Erythroblast (primary cell): ENCODE data around the gene YAP1.

ENCODE experiments used
- DNase-seq, 2 experiments: peaks; one replicate each; lab custom pipeline; 2025; lab: John Stamatoyannopoulos, UW
- GATA1 ChIP-seq: IDR thresholded peaks from 2 replicates; pipeline ENCODE4 v1.6.1; 2011; ENCODE audit warnings: low read depth, mild to moderate bottlenecking, control low read depth, low read length, moderate library complexity
- POLR2A ChIP-seq: IDR thresholded peaks from 2 replicates; pipeline ENCODE4 v1.6.1; 2011; ENCODE audit warnings: mild to moderate bottlenecking, low read length

Gene YAP1

DNA sequence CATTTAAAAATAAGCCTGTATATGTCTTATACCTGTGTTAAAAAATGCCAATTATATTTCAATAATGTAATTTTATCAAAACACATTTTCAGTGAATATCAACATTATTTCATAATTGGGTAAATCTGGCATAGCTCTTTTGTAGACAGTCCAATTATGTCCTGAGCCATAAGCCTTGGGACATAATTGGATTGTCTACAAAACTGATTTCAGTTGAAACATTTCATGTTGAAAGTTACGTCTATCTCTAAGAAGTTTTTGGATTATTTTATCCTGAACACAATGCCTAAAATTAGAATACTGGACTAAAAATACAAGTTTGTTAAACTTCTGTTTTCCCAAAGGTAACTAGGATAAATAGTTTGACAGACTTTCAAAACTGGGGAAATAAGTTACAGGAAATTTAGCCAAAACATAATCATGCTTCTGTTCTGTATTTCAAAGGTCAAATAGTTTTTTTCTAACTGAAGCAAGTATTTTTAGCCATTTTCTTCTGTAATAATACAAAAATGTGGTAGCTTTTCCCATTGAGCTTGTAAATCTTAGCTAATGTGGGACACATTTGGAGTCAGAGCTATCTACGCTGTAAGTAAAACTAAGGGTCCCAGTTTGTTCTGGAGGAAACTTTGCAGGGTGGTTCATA, 106.3 kb downstream of the YAP1 start:
- no peak for DNase-seq
- TF ChIP-seq GATA1 (no peak), POLR2A (no peak)

DNA sequence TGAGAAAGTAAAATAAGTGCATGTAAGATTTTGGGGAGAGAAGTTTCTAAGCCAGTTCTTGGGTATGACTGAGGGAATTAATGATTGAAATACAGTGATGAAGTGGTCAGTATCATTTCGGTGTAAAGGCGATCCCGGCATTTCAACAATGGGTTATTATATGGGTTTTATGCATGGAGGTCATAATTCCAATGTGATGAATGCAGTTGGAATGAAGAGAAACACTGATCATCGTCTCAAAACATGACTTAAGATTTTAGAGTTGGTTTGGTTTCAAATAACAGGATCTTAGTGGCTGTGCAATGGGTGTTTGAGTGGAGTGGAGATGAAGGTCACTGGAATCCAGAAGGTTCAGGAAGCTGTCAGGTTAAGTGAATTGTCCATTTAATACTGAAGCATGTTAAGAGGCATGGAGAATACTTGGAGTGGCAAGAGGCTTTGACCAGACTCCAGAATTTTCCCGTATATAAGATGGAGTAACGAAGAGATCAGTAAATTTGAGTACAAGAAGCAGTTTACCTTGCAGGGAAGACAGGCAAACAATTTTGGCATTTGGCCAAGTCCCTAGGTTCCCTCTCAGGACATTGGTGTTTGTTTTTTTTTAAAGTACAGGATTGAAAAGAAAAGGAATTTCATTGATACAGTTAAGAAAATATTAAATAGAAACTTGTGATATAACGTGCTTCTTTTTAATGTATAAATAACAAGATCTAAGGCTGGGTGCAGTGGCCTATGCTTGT, 110.7 kb downstream of the YAP1 start:
- DNase-seq, result no peak
- TF ChIP-seq GATA1 (no peak), POLR2A (no peak)

DNA sequence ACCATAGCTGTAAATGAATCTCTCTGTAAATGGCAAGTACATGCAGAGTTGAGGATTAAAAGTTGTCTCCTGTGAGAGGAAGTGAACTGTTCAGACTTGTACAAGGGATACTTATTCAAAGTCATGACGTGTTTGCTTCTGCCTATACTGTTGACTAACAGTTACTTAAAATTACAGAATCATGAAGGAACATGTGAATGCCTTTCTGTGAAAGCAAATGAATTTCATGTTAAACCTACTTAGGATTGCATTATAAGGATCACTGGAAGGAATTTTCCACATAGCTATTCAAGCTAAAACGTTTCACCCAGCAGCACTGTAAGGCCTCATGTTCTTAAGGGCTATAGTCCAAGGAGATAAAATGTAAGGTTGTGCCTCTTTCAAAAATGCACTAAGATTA, 113.6 kb downstream of the YAP1 start:
- TF ChIP-seq POLR2A (no peak), GATA1 (no peak)
- no peak for DNase-seq

GRCh38 chr11:102225689-102226568, 115.7 kb downstream of the YAP1 start:
- TF ChIP-seq POLR2A (no peak), GATA1 (no peak)
- DNase-seq, result no peak

- TF ChIP-seq POLR2A, result no peak
- no peak for TF ChIP-seq GATA1
- no peak for DNase-seq
These were observed 116.6 kb downstream of the YAP1 start for GRCh38 chr11:102226702-102227490.

- no peak for TF ChIP-seq POLR2A
- TF ChIP-seq GATA1, result no peak
- DNase-seq, result no peak
These were observed 119.4 kb downstream of the YAP1 start for GRCh38 chr11:102229510-102230123.

GRCh38 chr11:102230186-102230585, 119.9 kb downstream of the YAP1 start:
- TF ChIP-seq GATA1, result no peak
- no peak for TF ChIP-seq POLR2A
- no peak for DNase-seq

DNA sequence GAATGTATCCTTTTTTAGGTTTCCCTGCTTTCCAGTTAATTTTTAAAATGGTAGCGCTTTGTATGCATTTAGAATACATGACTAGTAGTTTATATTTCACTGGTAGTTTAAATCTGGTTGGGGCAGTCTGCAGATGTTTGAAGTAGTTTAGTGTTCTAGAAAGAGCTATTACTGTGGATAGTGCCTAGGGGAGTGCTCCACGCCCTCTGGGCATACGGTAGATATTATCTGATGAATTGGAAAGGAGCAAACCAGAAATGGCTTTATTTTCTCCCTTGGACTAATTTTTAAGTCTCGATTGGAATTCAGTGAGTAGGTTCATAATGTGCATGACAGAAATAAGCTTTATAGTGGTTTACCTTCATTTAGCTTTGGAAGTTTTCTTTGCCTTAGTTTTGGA, 120.7 kb downstream of the YAP1 start:
- TF ChIP-seq POLR2A (no peak), GATA1 (no peak)
- DNase-seq, result no peak

- DNase-seq, result no peak
- TF ChIP-seq POLR2A (no peak), GATA1 (no peak)
These were observed 124.7 kb downstream of the YAP1 start for GRCh38 chr11:102234779-102235439.

DNA sequence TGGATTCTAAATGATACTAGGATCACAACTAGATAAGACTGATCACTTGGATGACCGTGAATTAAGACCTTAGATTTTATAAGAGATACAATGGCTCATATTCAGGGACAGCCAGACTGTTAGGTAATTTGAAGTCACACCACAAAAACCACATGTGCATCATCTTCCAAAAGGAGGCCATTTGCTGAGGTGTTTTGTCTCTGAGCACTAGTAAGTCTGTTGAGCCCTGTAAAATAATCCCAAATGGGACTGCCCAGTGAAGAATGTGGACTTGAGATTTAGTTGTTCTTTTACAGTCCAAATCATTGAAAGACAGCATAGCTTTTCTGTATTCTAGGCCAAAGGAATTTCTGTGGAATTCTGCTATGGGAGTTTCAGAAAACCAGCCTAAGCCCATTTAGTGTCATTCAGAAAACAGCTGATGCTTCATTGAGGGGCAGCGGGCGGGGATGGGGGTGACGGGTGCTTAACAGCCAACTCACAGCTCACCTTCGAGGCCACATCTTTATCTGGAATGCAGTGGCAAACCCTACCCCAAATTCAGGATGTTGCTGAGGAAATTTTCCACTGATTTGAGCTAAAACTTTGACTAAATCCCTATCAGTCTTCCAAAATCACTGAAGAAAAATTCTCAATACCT, 127.0 kb downstream of the YAP1 start:
- no peak for DNase-seq
- TF ChIP-seq POLR2A (no peak), GATA1 (no peak)

- no peak for DNase-seq
- TF ChIP-seq POLR2A (no peak), GATA1 (no peak)
These were observed 128.2 kb downstream of the YAP1 start for GRCh38 chr11:102238391-102238821.

DNA sequence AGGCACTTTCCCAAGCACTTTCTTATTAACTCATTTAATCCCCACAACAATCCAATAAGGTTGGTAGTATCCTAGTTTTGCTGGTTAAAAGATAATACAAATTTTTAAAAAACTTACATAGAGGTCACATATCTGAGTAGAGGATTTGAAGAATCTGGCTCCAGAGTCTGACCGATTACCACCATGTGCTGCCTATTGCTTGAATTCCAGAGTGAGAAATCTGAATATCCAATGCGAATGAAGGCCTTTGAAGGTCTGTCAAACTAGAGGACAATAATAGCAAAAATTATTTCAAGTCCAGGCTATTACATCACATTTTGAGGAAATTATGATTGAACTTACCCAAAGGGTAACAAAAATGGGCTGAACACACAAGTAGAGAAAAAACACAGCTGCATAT, 129.2 kb downstream of the YAP1 start:
- TF ChIP-seq GATA1 (no peak), POLR2A (no peak)

GRCh38 chr11:102239911-102240310, 129.7 kb downstream of the YAP1 start:
- no peak for DNase-seq
- no peak for TF ChIP-seq GATA1
- no peak for TF ChIP-seq POLR2A

More for the DNA sequence above, 129.2 kb downstream of the YAP1 start:
- no peak for DNase-seq
